KOPT-K1 (cell line): Measurements from ENCODE around the gene PCNX3.

Experiments
- H3K27ac ChIP-seq: fragments of 200-600 bp; sonication (generic); 2 replicates; pipeline ENCODE4 v1.5.1; 2016; ENCODE audit warnings: antibody characterized with exemption, mild to moderate bottlenecking, low read depth, low read length; ENCODE audit not compliant: poor library complexity, severe bottlenecking
- H3K36me3 ChIP-seq: fragments of 200-600 bp; sonication (generic); 2 replicates; pipeline ENCODE4 v1.5.1; 2017; ENCODE audit warnings: antibody characterized with exemption, mild to moderate bottlenecking, low read length, moderate library complexity; ENCODE audit not compliant: insufficient read depth
- H3K9me3 ChIP-seq: fragments of 200-600 bp; sonication (generic); 2 replicates; pipeline ENCODE4 v1.5.1; 2017; ENCODE audit warnings: antibody characterized with exemption, low read length, mild to moderate bottlenecking; ENCODE audit not compliant: insufficient read depth, poor library complexity, severe bottlenecking

The PCNX3 gene

GRCh38 chr11:65615229-65615949 lies at the start of gene PCNX3:
TSS of gene PCNX3 (plus strand) at chr11:65615776. CDS start at chr11:65616312, 536 bp downstream.
- Histone ChIP-seq H3K27ac (peak within 1 kb of the TSS; percentile 90), H3K36me3 (peaks cover 59% of the 10 kb centered on the region), H3K9me3 (no peaks in the 10 kb centered on the region)

GRCh38 chr11:65569164-65569972 lies 46.2 kb upstream of the PCNX3 start:
- Histone ChIP-seq H3K27ac (peak overlapping the region; percentile 81), H3K36me3 (0 out of 2 replicates have a peak, but pooled peaks cover 6% of the 10 kb centered on the region), H3K9me3 (no peaks in the 10 kb centered on the region)

GRCh38 chr11:65569973-65570918 lies 45.3 kb upstream of the PCNX3 start, which contains the start of gene ZNRD2:
TSS of gene ZNRD2 (plus strand) at chr11:65570477. CDS start at chr11:65570492, 15 bp downstream.
- peak within 1 kb of the TSS; percentile 81 for H3K27ac ChIP-seq
- no peaks in the 10 kb centered on the region for H3K9me3 ChIP-seq
- 0 out of 2 replicates have a peak, but pooled peaks cover 6% of the 10 kb centered on the region for H3K36me3 ChIP-seq

- Histone ChIP-seq H3K36me3 (0 out of 2 replicates have a peak, but pooled peaks cover 6% of the 10 kb centered on the region), H3K9me3 (no peaks in the 10 kb centered on the region), H3K27ac (peak overlapping the region; percentile 81)
Observed at GRCh38 chr11:65571420-65571819, 44.2 kb upstream of the PCNX3 start.

- H3K36me3 ChIP-seq, result 0 out of 2 replicates have a peak, but pooled peaks cover under 1% of the 10 kb centered on the region
- H3K27ac ChIP-seq, result peak overlapping the region; percentile 62
- H3K9me3 ChIP-seq, result no peaks in the 10 kb centered on the region
Observed at GRCh38 chr11:65571940-65572339, 43.6 kb upstream of the PCNX3 start.

GRCh38 chr11:65572356-65573051 lies 43.1 kb upstream of the PCNX3 start, which contains the start of gene FAM89B:
TSS of gene FAM89B (plus strand) at chr11:65572538. CDS start at chr11:65572670, 132 bp downstream.
- H3K9me3 ChIP-seq, result no peaks in the 10 kb centered on the region
- H3K27ac ChIP-seq, result peak within 1 kb of the TSS; percentile 81
- H3K36me3 ChIP-seq, result no peaks in the 10 kb centered on the region

- H3K36me3 ChIP-seq, result no peaks in the 10 kb centered on the region; the same call in 1 of the 2 replicates
- no peaks in the 10 kb centered on the region for H3K9me3 ChIP-seq
- H3K27ac ChIP-seq, result peak overlapping the region; percentile 77
Observed at GRCh38 chr11:65573391-65574079, 42.0 kb upstream of the PCNX3 start.

GRCh38 chr11:65574109-65574810 lies 41.3 kb upstream of the PCNX3 start:
- Histone ChIP-seq H3K9me3 (no peaks in the 10 kb centered on the region), H3K27ac (peak overlapping the region; percentile 77), H3K36me3 (peaks cover 3% of the 10 kb centered on the region; the same call in 1 of the 2 replicates)

- Histone ChIP-seq H3K27ac (peak overlapping the region; percentile 77), H3K36me3 (peaks cover 11% of the 10 kb centered on the region), H3K9me3 (no peaks in the 10 kb centered on the region)
Observed at GRCh38 chr11:65574811-65575567, 40.6 kb upstream of the PCNX3 start.

GRCh38 chr11:65575568-65576231 lies 39.9 kb upstream of the PCNX3 start, which contains the start of gene EHBP1L1:
TSS of gene EHBP1L1 (plus strand) at chr11:65576053. CDS start at chr11:65576303, 250 bp downstream.
- Histone ChIP-seq H3K36me3 (peaks cover 18% of the 10 kb centered on the region), H3K27ac (peak within 1 kb of the TSS; percentile 77), H3K9me3 (no peaks in the 10 kb centered on the region)

GRCh38 chr11:65576232-65576866 lies 39.2 kb upstream of the PCNX3 start:
- Histone ChIP-seq H3K9me3 (no peaks in the 10 kb centered on the region), H3K27ac (peak overlapping the region; percentile 77), H3K36me3 (peaks cover 24% of the 10 kb centered on the region)
